Ovary (tissue), 3 donors: ENCODE results near the gene MEDAG.
"Not testable (repeated sequence)": the region's sequence is repeated elsewhere in the genome, so short reads cannot be mapped to it uniquely, and the experiment has no call there.

Source experiments
- CTCF ChIP-seq, 3 donors: fragments of 450-650 bp in 2 of 3; fragments of 200-600 bp in 1 of 3; IDR thresholded peaks; one replicate each; pipeline versions ENCODE4 v1.5.1 to v1.8.0; 2016 to 2022; ENCODE audit warnings: antibody characterized with exemption in 3 of 3, mild to moderate bottlenecking in 1 of 3
- POLR2A ChIP-seq: fragments of 450-650 bp; IDR thresholded peaks from one replicate; pipeline ENCODE4 v1.6.1; 2017; ENCODE audit warnings: antibody characterized with exemption, mild to moderate bottlenecking, moderate library complexity
- donor health status: DM: no; HTN: no; CAD: no.

GRCh38 chr13:30927188-30927587, 21.1 kb downstream of the MEDAG start:
- not testable (repeated sequence) for TF ChIP-seq POLR2A; CTCF (IDR thresholded peaks at IDR 0.05)
